IMR-90 (cell line): ENCODE measurements around the gene HSD17B8. TPM values are rescaled to one million over a fixed set of nuclear protein-coding genes. Genes with fewer than 3 reads are reported as not detected.
A peak's percentile ranks its signal among the peaks of the same experiment; 100 is the strongest.

Source experiments
- ATAC-seq: fragments of 200-7000 bp; cut with Tn5 transposase; 2 replicates; pipeline ENCODE4 v1.9.1; 2020; ENCODE audit warnings: low read depth, mild to moderate bottlenecking, moderate library complexity
- BruUV-seq: library from RNA; stranded (reverse); fragments of 400-500 nt; replicated peaks from 2 replicates; lab custom pipeline; 2021; lab: Mats Ljungman, UMichigan
- CTCF ChIA-PET: fragments of 300-600 bp; formaldehyde crosslinking; extraction: SDS; loops from one replicate; lab custom pipeline; 2021; ENCODE audit warnings: antibody characterized with exemption; lab: Yijun Ruan, JAX
- POLR2A ChIA-PET: fragments of 300-600 bp; sonication (Branson Sonifier 250); formaldehyde crosslinking; loops from one replicate; lab custom pipeline; 2022; ENCODE audit warnings: antibody characterized with exemption; ENCODE audit not compliant: unreplicated experiment; lab: Charles Lee
- DNase-seq: peaks from one replicate; pipeline ENCODE4 v3.0.0; 2013
- H2AFZ ChIP-seq: replicated peaks from 2 replicates; pipeline ENCODE3; 2013; ENCODE audit warnings: low read length, mild to moderate bottlenecking; ENCODE audit not compliant: poor library complexity
- H2AK5ac ChIP-seq: 2 replicates; pipeline ENCODE4 v1.6.1; 2013; ENCODE audit warnings: low read depth, low read length, inconsistent platforms
- H2AK9ac ChIP-seq: replicated peaks from 2 replicates; pipeline ENCODE3; 2013; ENCODE audit warnings: mild to moderate bottlenecking, low read depth, low read length, moderate library complexity; ENCODE audit not compliant: poor library complexity
- H2BK120ac ChIP-seq: 2 replicates; pipeline ENCODE4 v1.6.1; 2013; ENCODE audit warnings: low read depth, low read length, inconsistent platforms
- H2BK15ac ChIP-seq: 3 replicates; pipeline ENCODE4 v1.6.1; 2013; ENCODE audit warnings: low read depth, low read length, inconsistent platforms
- H2BK20ac ChIP-seq: 2 replicates; pipeline ENCODE4 v1.6.1; 2013; ENCODE audit warnings: low read depth, mild to moderate bottlenecking, inconsistent platforms, low read length, moderate library complexity
- H2BK5ac ChIP-seq: 2 replicates; pipeline ENCODE4 v1.6.1; 2013; ENCODE audit warnings: mild to moderate bottlenecking, low read depth, low read length, inconsistent platforms; ENCODE audit not compliant: poor library complexity, severe bottlenecking
- H3K14ac ChIP-seq: replicated peaks from 2 replicates; pipeline ENCODE4 v1.6.1; 2013; ENCODE audit warnings: low read depth, low read length, inconsistent platforms
- H3K18ac ChIP-seq: 2 replicates; pipeline ENCODE4 v1.6.1; 2013; ENCODE audit warnings: low read depth, low read length, control low read depth
- H3K23ac ChIP-seq: 2 replicates; pipeline ENCODE4 v1.6.1; 2013; ENCODE audit warnings: low read depth, low read length, inconsistent platforms
- H3K27ac ChIP-seq: 2 replicates; pipeline ENCODE4 v1.5.1; 2013; ENCODE audit warnings: mild to moderate bottlenecking, control low read depth, low read length; ENCODE audit not compliant: insufficient read depth
- H3K27me3 ChIP-seq: 2 replicates; pipeline ENCODE4 v1.6.1; 2013; ENCODE audit warnings: low read length; ENCODE audit not compliant: control insufficient read depth, insufficient read depth
- H3K36me3 ChIP-seq: 2 replicates; pipeline ENCODE4 v1.6.1; 2013; ENCODE audit warnings: low read length, mixed read lengths; ENCODE audit not compliant: control insufficient read depth, insufficient read depth
- H3K4ac ChIP-seq: 2 replicates; pipeline ENCODE4 v1.6.1; 2013; ENCODE audit warnings: low read depth, low read length, inconsistent platforms
- H3K4me1 ChIP-seq: 2 replicates; pipeline ENCODE4 v1.6.1; 2013; ENCODE audit warnings: low read length, mixed read lengths; ENCODE audit not compliant: control insufficient read depth, insufficient read depth
- H3K4me2 ChIP-seq: 2 replicates; pipeline ENCODE4 v1.6.1; 2013; ENCODE audit warnings: low read depth, mild to moderate bottlenecking, control low read depth, low read length, moderate library complexity
- H3K4me3 ChIP-seq: 2 replicates; pipeline ENCODE4 v1.5.1; 2013; ENCODE audit warnings: low read depth, mild to moderate bottlenecking, control low read depth, low read length, moderate library complexity; ENCODE audit not compliant: insufficient read depth
- H3K56ac ChIP-seq: 2 replicates; pipeline ENCODE4 v1.6.1; 2013; ENCODE audit warnings: low read length, inconsistent platforms; ENCODE audit not compliant: insufficient read depth; ENCODE audit errors: extremely low read depth
- H3K79me1 ChIP-seq, 2 experiments: 2 replicates each; pipeline ENCODE4 v1.6.1; 2013; ENCODE audit warnings: low read length in 2 of 2, inconsistent platforms in 1 of 2, low read depth in 1 of 2
- H3K9ac ChIP-seq: 2 replicates; pipeline ENCODE4 v1.6.1; 2013; ENCODE audit warnings: low read depth, low read length, control low read depth
- H3K9me1 ChIP-seq: 2 replicates; pipeline ENCODE4 v1.6.1; 2013; ENCODE audit warnings: low read length, inconsistent platforms; ENCODE audit not compliant: insufficient read depth
- H3K9me3 ChIP-seq: 2 replicates; pipeline ENCODE4 v1.6.1; 2013; ENCODE audit warnings: low read length; ENCODE audit not compliant: control insufficient read depth, insufficient read depth
- H4K20me1 ChIP-seq: 2 replicates; pipeline ENCODE4 v1.6.1; 2013; ENCODE audit warnings: low read length, inconsistent platforms; ENCODE audit not compliant: insufficient read depth
- H4K5ac ChIP-seq: 2 replicates; pipeline ENCODE4 v1.6.1; 2013; ENCODE audit warnings: mild to moderate bottlenecking, low read depth, low read length, control low read depth
- H4K8ac ChIP-seq, 2 experiments: 2 replicates each; pipeline ENCODE4 v1.6.1; 2013; ENCODE audit warnings: low read depth in 2 of 2, low read length in 2 of 2, control low read depth in 1 of 2, inconsistent platforms in 1 of 2
- H4K91ac ChIP-seq: 2 replicates; pipeline ENCODE4 v1.6.1; 2013; ENCODE audit warnings: low read depth, low read length, inconsistent platforms; ENCODE audit not compliant: insufficient read depth
- CTCF ChIP-seq: conservative IDR thresholded peaks from 2 replicates; pipeline ENCODE4 v1.5.1; 2012; ENCODE audit warnings: mild to moderate bottlenecking, low read depth, low read length, improper control_type of control experiment
- MXI1 ChIP-seq: IDR thresholded peaks from 2 replicates; pipeline ENCODE4 v1.6.1; 2012; ENCODE audit warnings: low read depth, mild to moderate bottlenecking, low read length, moderate library complexity, borderline replicate concordance
- RCOR1 ChIP-seq: IDR thresholded peaks from 2 replicates; pipeline ENCODE4 v1.6.1; 2012; ENCODE audit warnings: mild to moderate bottlenecking, low read length, improper control_type of control experiment; ENCODE audit not compliant: insufficient replicate concordance
- USF2 ChIP-seq: fragments of 150-350 bp; IDR thresholded peaks from 2 replicates; pipeline ENCODE4 v1.6.1; 2017; ENCODE audit warnings: mild to moderate bottlenecking, antibody characterized with exemption, low read length, low read depth
- WGBS, 2 experiments: methylation state at CpG; one replicate each; pipeline versions ENCODE4 v1.1.5 to v1.1.7; 2013; ENCODE audit warnings: missing lambda C conversion rate in 2 of 2; ENCODE audit not compliant: insufficient read length in 1 of 2; ENCODE audit errors: extremely low coverage in 2 of 2; 5-methylcytosine and 5-hydroxymethylcytosine counted together
- dilution Hi-C: fragments of 300-500 bp; cut with HindIII; formaldehyde crosslinking; loops from one replicate; pipeline ENCODE4 v1.14.3; 2018; ENCODE audit warnings: low sequenced_read_pairs; ENCODE audit not compliant: unreplicated experiment
- in situ Hi-C: fragments of 300-500 bp; cut with MboI; formaldehyde crosslinking; loops from 3 replicates; pipeline ENCODE4 v1.14.3; 2019; ENCODE audit warnings: low sequenced_read_pairs, inconsistent platforms, mixed read lengths
- intact Hi-C: fragments of 100-400 bp; cut with micrococcal nuclease; formaldehyde crosslinking; loops from 2 replicates; pipeline ENCODE4 v1.10.0; 2022
- polyA plus RNA-seq, 3 experiments: library from polyadenylated mRNA; depleted of rRNA; stranded (reverse); fragments of >200 nt; gene quantifications; 2 replicates each; pipeline ENCODE4 v1.2.3, GENCODE V29; 2012; ENCODE audit warnings: low replicate concordance in 1 of 3
- total RNA-seq: library from RNA; depleted of rRNA; stranded (reverse); fragments of >200 nt; gene quantifications from 2 replicates; pipeline ENCODE4 v1.2.3, GENCODE V29; 2012

HSD17B8 gene
- total and polyA plus RNA-seq, 2 of the 4 experiments (the other 2 are of a cell fraction): 1.6 to 4.3 TPM

- TF ChIP-seq MXI1 (peak; percentile 63), RCOR1 (no peak)
Observed at GRCh38 chr6:33200219-33201146, 4.0 kb upstream of the HSD17B8 start, which contains the start of the genes RXRB and SLC39A7 (continued).

GRCh38 chr6:33201147-33201545 is 3.3 kb upstream of the HSD17B8 start:
- Histone ChIP-seq H3K27ac (peak overlapping the region; percentile 92), H3K9ac (peak overlapping the region; percentile 98), H2BK120ac (peak overlapping the region; percentile 76), H4K91ac (peak overlapping the region; percentile 99), H3K4me3 (peak overlapping the region; percentile 73), H3K23ac (peak overlapping the region; percentile 99), H4K5ac (peak overlapping the region; percentile 85), H4K8ac (peak overlapping the region; percentile 81 to 99), H3K79me1 (peaks cover 20 to 88% of the 10 kb centered on the region in 2 experiments; a peak in 3 of 4 replicates), H3K56ac (peak overlapping the region; percentile 100), H3K14ac (peak overlapping the region; percentile 100), H2AFZ (peak overlapping the region; percentile 99), H2BK20ac (no peak overlapping the region), H2BK15ac (peak overlapping the region; percentile 13; the same call in 2 of the 3 replicates), H2AK5ac (peak overlapping the region; percentile 99), H2AK9ac (peak overlapping the region; percentile 100), H2BK5ac (peak overlapping the region; percentile 95), H4K20me1 (peaks cover 55% of the 10 kb centered on the region; the same call in 1 of the 2 replicates), H3K4me1 (peaks cover 25% of the 10 kb centered on the region), H3K36me3 (peaks cover 34% of the 10 kb centered on the region), H3K4me2 (peak overlapping the region; percentile 99), H3K27me3 (no peaks in the 10 kb centered on the region), H3K9me3 (no peaks in the 10 kb centered on the region), H3K9me1 (peaks cover 31% of the 10 kb centered on the region), H3K4ac (peak overlapping the region; percentile 99), H3K18ac (peak overlapping the region; percentile 88)
- in situ Hi-C loops (no loop called here), intact Hi-C loops (loop anchor here (2.0 kb wide), 2 partner anchors 48 to 228 kb away; no protein-coding TSS in a partner anchor), dilution Hi-C loops (no loop called here)
- CTCF ChIA-PET: no interaction called here
- DNase-seq (no peak), ATAC-seq (peak; percentile 3)
- POLR2A ChIA-PET: no interaction called here
- TF ChIP-seq CTCF: 0 out of 2 replicates have a peak, but pooled peaks have one; percentile 4
- TF ChIP-seq USF2: no peak
- TSS peak; percentile 91 for BruUV-seq
- 21% methylated on average over 5 of the region's 14 CpGs; no CpG with 5 or more reads in 1 of the 2 experiments for WGBS, 2 experiments
